Stimulated activated naive B cell treated with anti-CD40 and anti-IgM and Interleukin-4, amounts not matched to agents 10 μg/mL and 1 μg/mL and 100 μg/mL, for 72 hours (primary cell): ENCODE data around the gene CDK11A.
A peak's percentile ranks its signal among the peaks of the same experiment; 100 is the strongest.
"Not testable (repeated sequence)": the region's sequence is repeated elsewhere in the genome, so short reads cannot be mapped to it uniquely, and the experiment has no call there.

Experiments used
- ATAC-seq, 2 donors: fragments of 150-1000 bp; cut with Tn5 transposase; replicated peaks; 2 replicates each; pipeline ENCODE4 v1.10.0; 2021; ENCODE audit warnings: moderate library complexity in 1 of 2
- DNase-seq: peaks from one replicate; pipeline ENCODE4 v3.0.0; 2021
- H3K27ac Mint-ChIP-seq: one replicate; pipeline ENCODE4 v1.8.0; 2022; ENCODE audit warnings: mild to moderate bottlenecking, mixed read lengths
- H3K27me3 Mint-ChIP-seq, 2 donors: one replicate each; pipeline ENCODE4 v1.8.0; 2022; ENCODE audit warnings: mixed read lengths in 2 of 2
- H3K36me3 Mint-ChIP-seq, 2 donors: one replicate each; pipeline ENCODE4 v1.8.0; 2022; ENCODE audit warnings: mixed read lengths in 2 of 2, mild to moderate bottlenecking in 1 of 2
- H3K4me1 Mint-ChIP-seq, 2 donors: one replicate each; pipeline ENCODE4 v1.8.0; 2022; ENCODE audit warnings: mixed read lengths in 2 of 2, mild to moderate bottlenecking in 1 of 2
- H3K4me3 Mint-ChIP-seq, 2 donors: one replicate each; pipeline ENCODE4 v1.8.0; 2022; ENCODE audit warnings: mild to moderate bottlenecking in 2 of 2, mixed read lengths in 2 of 2, moderate library complexity in 1 of 2
- H3K9me3 Mint-ChIP-seq, 2 donors: one replicate each; pipeline ENCODE4 v1.8.0; 2022; ENCODE audit warnings: mixed read lengths in 2 of 2, mild to moderate bottlenecking in 1 of 2

CDK11A gene

DNA sequence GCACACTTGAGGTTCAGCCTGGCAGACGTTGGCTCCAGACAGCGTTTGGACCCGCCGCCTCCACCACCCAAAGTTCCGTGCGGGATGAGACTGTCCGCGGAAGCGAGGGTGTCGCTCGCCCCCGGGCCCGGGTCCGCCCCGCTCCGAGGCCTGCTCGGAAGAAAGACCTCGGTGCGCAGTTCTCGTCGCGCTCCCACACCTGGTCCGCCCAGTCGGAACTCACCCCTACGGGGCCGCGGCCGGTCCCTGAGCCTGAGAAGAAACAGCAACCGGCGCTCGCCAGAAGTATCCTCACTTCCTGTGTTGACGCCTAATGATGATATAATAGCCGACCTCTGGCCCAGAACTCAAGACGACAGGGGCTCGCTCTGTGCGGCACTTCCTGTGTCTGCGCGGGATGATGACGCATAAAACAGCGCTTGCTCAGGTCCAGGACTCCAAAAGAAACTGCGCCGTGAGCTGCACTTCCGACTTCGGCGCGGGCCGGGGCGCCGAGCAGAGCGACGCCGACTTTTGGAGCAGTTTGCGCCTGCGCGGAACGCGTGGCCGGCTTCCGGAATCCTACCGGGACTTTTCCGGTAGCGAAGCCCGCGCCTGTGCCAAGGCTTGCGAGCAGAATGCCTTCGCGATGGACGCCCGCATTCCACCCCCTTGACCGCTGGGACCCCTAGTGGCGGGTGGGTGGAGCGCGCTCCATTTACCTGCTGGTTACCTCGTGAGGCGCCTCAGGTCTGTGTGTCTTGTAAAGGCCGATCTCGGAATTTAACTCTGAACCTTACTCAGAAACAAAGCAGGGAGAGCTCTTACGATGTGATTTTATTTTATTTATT, at the start of gene CDK11A:
Gene CDK11A (minus strand): TSS at position 323 of the 830 bp plus-strand sequence. CDS start 1,539 bp downstream, outside the sequence.
- H3K9me3 Mint-ChIP-seq, H3K4me1 Mint-ChIP-seq, H3K27me3 Mint-ChIP-seq: not testable (repeated sequence)
- Mint-ChIP-seq H3K27ac (peak within 1 kb of the TSS; percentile 99), H3K36me3 (peaks cover 12 to 14% of the 10 kb centered on the region in 2 donors), H3K4me3 (peak within 1 kb of the TSS; percentile 95 to 99)
- ATAC-seq (peak; percentile 96 to 98), DNase-seq (peak; percentile 98)

DNA sequence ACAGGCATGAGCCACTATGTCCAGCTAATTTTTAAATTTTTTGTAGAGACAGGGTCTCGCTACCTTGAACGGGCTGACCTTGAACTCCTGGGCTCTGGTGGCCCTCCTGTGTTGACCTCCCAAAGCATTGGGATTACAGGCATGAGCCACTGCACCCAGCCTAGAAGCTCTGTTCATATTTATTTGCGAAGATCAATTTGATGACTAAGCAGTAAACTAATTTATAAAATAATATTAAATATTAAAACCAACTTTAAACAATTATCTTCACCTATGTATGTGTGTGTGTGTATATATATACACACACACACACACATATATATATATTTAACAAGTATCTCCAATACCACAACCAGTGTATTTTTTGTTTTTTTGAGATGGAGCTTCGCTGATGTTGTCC, 49.7 kb upstream of the CDK11A start:
- no peak overlapping the region for H3K27ac Mint-ChIP-seq
- H3K9me3 Mint-ChIP-seq: peaks cover 0 to 3% of the 10 kb centered on the region in 2 donors
- H3K4me1 Mint-ChIP-seq: peaks cover 22 to 35% of the 10 kb centered on the region in 2 donors
- ATAC-seq (no peak), DNase-seq (no peak)
- H3K27me3 Mint-ChIP-seq: no peaks in the 10 kb centered on the region
- no peak overlapping the region for H3K4me3 Mint-ChIP-seq
- peaks cover 29 to 36% of the 10 kb centered on the region in 2 donors for H3K36me3 Mint-ChIP-seq

DNA sequence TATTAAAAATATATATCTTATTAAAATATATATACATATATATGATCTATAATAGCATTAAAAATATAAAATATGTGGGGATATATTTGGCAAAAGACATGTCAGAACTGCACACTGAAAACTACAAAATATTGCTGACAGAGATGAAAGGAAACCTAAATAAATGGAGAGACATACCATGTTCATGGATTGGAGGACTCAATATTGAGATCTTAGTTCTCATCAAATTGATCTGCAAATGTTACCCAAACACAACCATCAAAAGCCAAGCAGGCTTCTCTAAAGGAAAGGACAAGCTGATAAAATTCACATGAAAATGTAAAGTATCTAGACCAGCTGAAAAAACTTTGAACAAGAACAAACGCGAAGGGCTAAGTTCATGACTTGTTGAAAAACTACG, 46.9 kb upstream of the CDK11A start:
- Mint-ChIP-seq H3K4me1 (peaks cover 18 to 23% of the 10 kb centered on the region in 2 donors), H3K27me3 (no peaks in the 10 kb centered on the region), H3K27ac (no peak overlapping the region), H3K36me3 (peaks cover 37 to 47% of the 10 kb centered on the region in 2 donors), H3K4me3 (no peak overlapping the region), H3K9me3 (peaks cover 0 to 3% of the 10 kb centered on the region in 2 donors)
- DNase-seq: no peak
- ATAC-seq: no peak

DNA sequence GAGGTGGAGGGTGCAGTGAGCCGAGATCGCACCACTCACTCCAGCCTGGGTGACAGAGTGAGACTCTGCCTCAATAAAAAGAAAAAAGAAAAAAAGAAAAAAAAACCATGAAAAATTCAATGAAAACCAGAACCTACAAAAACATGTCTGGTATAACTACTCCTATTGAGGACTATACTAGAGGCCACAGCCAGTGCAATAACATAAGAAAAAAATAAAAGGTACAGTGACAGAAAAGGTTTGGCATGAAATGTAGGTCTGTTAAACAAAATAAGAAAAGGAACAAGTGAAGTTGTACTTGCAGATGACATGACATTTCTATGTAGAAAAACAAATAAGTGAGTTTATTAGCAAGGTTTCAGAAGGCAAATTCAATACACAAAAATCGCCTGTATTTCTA, 45.9 kb upstream of the CDK11A start:
- peaks cover 0 to 3% of the 10 kb centered on the region in 2 donors for H3K9me3 Mint-ChIP-seq
- ATAC-seq: no peak
- peaks cover 9 to 13% of the 10 kb centered on the region in 2 donors for H3K4me1 Mint-ChIP-seq
- H3K27me3 Mint-ChIP-seq: no peaks in the 10 kb centered on the region
- no peak for DNase-seq
- H3K4me3 Mint-ChIP-seq: no peak overlapping the region
- H3K27ac Mint-ChIP-seq: no peak overlapping the region
- H3K36me3 Mint-ChIP-seq: peaks cover 33 to 38% of the 10 kb centered on the region in 2 donors

DNA sequence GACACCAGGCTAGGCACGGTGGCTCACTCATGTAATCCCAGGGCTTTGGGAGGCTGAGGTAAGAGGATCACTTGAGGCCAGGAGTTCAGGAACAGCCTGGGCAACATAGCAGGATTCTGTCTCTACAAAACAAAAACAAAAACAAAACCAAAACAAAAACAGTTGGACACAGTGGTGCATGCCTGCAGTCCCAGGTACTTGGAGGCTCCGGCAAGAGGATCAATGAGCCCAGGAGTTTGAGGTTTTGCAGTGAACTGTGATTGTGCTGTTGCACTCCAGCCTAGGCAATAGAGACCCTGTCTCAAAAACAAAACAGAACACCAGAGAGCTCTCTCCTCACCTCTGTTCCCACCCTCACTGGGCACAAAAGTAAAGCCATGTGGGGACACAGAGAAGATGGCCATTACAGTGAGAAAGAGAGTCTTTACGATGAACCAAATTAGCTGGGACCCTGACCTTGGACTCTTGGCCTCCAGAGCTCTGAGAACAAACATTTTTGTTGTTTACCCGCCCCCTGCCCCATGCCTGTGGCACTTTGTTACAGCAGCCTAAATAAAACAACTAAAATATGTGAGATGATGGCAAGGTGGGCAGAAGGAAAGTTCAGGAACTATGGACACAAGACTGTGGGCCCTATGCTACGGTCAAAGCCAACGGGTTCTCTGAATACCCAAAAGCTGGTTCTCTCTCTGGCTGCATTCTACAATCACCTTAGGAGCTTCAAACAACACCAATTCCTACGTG, 44.3 kb upstream of the CDK11A start:
- Mint-ChIP-seq H3K9me3 (peaks cover 0 to 3% of the 10 kb centered on the region in 2 donors), H3K4me1 (peaks cover 14 to 17% of the 10 kb centered on the region in 2 donors), H3K4me3 (no peak overlapping the region), H3K27me3 (no peaks in the 10 kb centered on the region), H3K36me3 (peaks cover 40 to 48% of the 10 kb centered on the region in 2 donors), H3K27ac (no peak overlapping the region)
- DNase-seq: no peak
- no peak for ATAC-seq

DNA sequence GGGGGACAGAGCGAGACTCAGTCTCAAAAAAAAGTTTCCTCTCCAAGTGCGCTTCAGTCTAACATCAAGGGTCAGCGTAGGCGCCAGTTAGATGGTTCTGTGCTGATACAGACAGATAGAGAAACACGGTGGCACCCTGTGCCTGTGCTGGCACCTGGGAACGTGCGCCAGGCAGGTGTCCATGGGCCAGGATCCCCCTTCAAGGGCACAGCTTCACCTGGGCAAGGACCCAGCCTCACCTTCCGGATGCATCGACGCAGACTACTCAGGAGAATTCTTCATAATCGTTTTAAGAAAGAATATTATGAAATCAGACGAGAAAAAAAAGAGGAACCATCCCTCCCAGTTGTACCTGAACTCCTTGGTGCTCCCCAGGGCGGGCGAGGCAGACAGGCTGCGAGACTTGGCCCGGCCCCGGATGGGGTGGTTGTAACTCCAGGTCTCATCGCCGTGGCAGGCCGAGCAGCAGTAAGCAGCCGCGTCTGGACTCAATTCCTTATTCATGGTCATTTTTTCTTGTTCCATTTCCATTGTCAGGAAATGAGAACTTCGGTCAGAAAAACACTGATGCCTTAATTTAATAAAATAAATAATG, 40.8 kb upstream of the CDK11A start:
- Mint-ChIP-seq H3K36me3 (peaks cover 43 to 52% of the 10 kb centered on the region in 2 donors), H3K4me3 (no peak overlapping the region), H3K4me1 (peaks cover 18% of the 10 kb centered on the region in 2 donors), H3K27ac (no peak overlapping the region), H3K27me3 (no peaks in the 10 kb centered on the region), H3K9me3 (no peaks in the 10 kb centered on the region)
- DNase-seq: no peak
- ATAC-seq: no peak

DNA sequence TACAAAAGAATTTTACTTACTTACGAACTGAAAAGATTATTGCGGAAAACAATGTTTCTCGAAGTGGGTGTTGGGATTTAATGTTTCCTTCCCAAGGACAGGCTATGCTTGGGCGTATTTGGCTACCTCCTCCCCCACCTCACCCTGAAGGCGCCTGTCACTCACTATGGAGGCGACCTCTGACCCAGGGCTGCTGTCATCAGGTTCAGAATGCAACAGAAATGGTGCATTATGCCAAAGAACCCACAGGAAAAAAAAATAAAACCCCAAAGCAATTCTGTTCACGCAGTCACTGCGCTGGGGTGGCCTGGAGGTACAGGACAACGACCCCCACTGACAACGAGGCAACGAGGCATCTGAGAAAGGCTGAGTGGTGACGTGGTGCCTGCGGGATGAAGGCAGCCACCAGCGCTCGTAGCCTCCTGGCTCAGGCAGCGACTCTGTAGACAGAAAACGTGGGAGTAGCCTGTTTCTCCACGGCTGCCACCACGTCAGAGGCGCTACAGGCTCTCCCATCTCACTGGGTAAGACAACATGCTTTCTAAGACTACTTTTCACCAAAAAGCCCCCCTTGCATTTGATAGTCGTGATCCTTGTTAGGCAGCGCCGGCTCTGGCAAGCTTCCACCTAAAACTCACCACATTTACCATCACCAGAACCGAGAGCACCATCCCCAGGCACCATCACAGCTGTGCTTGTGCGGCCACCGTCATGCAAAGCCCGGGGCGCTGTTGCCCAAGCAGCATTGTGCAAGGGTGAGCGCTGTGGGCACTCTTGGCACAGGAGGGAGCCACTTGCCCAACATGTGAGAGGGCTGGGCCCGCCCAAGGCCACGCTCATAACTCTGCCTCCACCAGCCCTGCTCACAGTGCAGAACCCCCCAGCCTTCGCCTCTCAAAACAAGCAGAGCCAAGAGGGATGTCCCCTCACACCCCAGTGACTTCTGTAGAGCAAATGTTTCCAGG, 39.8 kb upstream of the CDK11A start:
- peaks cover 50 to 59% of the 10 kb centered on the region in 2 donors for H3K36me3 Mint-ChIP-seq
- ATAC-seq (peak; percentile 33 to 36), DNase-seq (no peak)
- peaks cover 18 to 19% of the 10 kb centered on the region in 2 donors for H3K4me1 Mint-ChIP-seq
- H3K4me3 Mint-ChIP-seq: no peak overlapping the region
- H3K27ac Mint-ChIP-seq: peak overlapping the region; percentile 87
- H3K9me3 Mint-ChIP-seq: no peaks in the 10 kb centered on the region
- H3K27me3 Mint-ChIP-seq: no peaks in the 10 kb centered on the region

DNA sequence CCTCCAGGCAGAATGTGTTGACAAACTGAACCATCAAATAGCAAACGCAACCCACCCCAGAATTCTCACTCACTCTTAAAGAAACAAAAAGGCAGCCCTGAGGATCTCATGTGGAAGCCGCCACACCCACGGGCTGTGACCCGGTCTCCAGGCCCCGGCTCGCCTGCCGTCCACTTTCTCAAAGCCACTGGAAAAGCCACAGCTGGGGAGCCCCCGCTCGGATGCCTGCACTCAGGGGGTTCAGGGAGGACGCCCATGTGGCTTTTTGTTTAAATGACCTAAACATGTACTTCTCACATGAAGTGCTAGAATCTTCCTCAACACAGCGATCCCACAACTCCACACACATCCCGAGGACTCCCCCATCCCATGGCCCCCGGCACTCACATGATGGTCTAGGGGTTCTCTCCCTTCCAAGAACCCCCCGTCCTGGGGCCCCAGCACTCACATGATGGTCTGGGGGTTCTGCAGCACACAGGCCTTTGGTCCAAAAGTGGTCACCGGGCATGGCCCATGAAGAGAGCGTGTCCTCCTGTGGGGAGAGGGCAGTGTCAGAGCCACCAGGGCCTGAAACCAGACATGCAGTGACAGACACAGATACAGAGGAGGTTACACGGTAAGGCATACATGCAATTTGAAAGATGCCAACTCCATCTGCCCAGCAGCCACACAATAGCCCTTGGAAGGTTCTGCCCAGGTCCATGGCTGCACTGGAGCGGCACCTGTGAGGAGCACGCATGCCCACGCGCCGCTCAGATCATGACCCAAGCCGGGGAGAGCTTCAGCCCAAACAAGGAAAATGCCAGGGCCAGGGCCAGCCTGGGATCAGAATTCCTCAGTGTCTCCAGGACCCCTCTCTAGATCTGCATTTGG, 37.6 kb upstream of the CDK11A start:
- Mint-ChIP-seq H3K4me3 (no peak overlapping the region), H3K27me3 (no peaks in the 10 kb centered on the region), H3K9me3 (no peaks in the 10 kb centered on the region), H3K36me3 (peaks cover 45 to 58% of the 10 kb centered on the region in 2 donors), H3K4me1 (peaks cover 12 to 22% of the 10 kb centered on the region in 2 donors), H3K27ac (peak overlapping the region; percentile 75)
- DNase-seq (no peak), ATAC-seq (no peak)

DNA sequence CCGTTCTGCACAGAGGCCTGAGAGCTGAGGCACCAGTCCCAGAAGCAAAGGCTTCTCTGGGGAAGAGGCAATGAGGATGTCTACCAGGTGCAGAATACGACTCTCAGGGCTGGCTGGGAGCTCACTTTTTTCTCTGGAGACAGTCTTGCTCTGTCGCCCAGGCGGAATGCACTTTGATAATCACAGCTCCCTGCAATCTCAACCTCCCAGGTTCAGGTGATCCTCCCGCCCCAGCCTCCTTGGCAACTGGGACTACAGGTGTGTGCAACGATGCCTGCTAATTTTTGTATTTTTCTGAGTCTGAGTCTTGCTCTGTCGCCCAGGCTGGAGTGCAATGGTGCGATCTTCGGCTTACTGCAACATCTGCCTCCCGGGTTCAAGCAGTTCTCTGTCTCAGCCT, 36.6 kb upstream of the CDK11A start:
- Mint-ChIP-seq H3K27ac (peak overlapping the region; percentile 31), H3K4me1 (peaks cover 12 to 22% of the 10 kb centered on the region in 2 donors), H3K36me3 (peaks cover 49 to 58% of the 10 kb centered on the region in 2 donors), H3K4me3 (no peak overlapping the region), H3K9me3 (no peaks in the 10 kb centered on the region), H3K27me3 (no peaks in the 10 kb centered on the region)
- no peak for DNase-seq
- no peak for ATAC-seq

DNA sequence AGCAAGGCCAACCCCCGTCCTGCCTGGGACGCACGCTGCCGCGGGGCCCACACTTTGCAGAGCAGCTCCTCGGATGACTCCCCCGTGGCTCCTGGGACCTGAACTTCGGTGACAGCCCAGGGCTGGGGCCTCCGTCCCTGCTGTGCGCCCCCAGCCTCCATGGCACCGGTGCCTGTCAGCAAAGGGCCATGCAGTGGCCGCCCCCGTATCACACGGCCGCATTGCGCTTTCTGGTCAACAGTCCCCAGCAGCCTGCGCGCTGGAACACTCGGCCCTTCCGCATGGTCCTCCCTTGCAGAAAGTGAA, 36.1 kb upstream of the CDK11A start:
- no peak overlapping the region for H3K4me3 Mint-ChIP-seq
- DNase-seq: no peak
- no peak for ATAC-seq
- H3K27ac Mint-ChIP-seq: no peak overlapping the region
- no peaks in the 10 kb centered on the region for H3K27me3 Mint-ChIP-seq
- H3K9me3 Mint-ChIP-seq: no peaks in the 10 kb centered on the region
- H3K36me3 Mint-ChIP-seq: peaks cover 51 to 62% of the 10 kb centered on the region in 2 donors
- peaks cover 12 to 26% of the 10 kb centered on the region in 2 donors for H3K4me1 Mint-ChIP-seq

DNA sequence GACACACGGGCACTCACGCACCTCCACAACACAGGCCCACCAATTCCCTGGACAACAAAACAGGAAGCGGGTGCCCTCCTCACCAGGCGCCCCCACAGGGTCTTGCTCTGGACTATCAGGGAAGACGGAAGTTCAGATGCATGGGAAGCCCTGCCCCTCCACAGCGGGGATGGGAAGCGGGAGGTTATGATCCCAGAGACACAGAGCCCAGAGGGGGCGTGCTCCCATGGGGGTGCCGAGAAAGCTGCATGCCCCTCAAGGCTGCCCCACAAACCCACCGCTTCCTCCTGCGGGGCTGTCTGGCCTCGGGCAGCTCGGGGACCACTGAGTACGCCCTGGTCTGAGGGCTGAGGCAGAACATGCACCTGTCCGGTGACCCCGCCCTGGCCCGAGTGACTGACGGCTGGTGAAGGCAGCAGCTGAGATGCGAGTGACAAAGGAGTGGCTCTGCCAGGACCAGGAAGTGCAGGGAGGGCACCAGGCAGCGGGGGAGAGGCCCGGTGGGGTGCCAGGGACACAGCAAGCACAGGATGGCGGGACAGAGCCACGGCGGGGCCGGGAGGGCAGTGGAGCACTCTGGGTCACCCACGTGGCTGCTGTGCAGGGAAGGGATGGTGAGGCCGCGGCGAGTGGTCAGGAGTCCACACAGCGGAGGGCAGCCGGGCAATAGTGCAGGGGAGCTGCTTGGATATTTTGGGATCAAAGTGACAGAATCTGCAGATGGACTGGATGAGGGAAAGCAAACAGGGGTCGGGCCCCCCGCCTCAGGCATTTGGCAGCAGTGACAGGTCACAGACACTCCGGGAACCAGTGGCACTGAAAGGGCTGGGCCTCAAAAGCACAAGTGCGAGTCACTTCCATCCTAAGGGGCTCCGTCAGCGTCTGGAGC, 35.5 kb upstream of the CDK11A start:
- DNase-seq (no peak), ATAC-seq (no peak)
- Mint-ChIP-seq H3K4me1 (peaks cover 10 to 28% of the 10 kb centered on the region in 2 donors), H3K27me3 (no peaks in the 10 kb centered on the region), H3K4me3 (no peak overlapping the region), H3K27ac (no peak overlapping the region), H3K9me3 (no peaks in the 10 kb centered on the region), H3K36me3 (peaks cover 51 to 63% of the 10 kb centered on the region in 2 donors)

DNA sequence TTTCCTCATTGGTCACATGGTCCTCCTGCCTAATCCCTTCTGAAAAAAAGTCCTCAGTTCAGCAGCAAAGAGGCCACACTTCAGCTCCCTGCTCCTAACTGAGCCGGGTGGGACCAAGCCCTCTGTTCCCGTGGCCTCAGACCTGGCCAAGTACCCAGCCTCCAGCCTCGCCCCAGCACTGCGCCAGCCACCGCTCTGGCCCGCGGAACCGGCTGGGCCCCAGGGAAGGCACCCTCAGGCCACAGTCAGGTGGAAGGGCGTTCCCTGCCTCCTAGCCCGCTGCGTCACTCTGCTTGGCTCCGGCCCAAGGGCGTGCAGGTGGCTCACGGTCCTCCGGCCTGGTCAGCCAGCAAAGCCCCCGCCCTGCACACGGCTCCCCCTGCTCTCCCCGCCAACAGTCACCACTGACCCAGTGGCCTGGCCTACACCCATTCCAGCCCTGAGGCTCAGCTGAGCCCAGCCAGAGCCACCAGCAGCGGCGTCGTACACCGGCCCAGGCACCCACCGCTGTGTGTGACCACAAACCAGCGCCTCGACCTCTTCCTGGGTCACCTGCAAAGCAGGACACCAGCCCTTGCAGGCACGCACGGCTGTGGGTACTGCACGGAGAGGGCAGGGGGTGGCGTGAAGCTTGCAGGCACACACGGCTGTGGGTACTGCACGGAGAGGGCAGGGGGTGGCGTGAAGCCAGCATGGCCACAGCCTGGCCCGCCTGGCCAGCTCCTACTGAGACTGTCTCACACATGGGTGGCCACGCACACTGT, 34.7 kb upstream of the CDK11A start:
- Mint-ChIP-seq H3K4me3 (no peak overlapping the region), H3K27me3 (no peaks in the 10 kb centered on the region), H3K9me3 (no peaks in the 10 kb centered on the region), H3K4me1 (peaks cover 7 to 22% of the 10 kb centered on the region in 2 donors), H3K27ac (no peak overlapping the region), H3K36me3 (peaks cover 50 to 59% of the 10 kb centered on the region in 2 donors)
- no peak for ATAC-seq
- no peak for DNase-seq
